Measurements from ENCODE around the gene BAIAP3. TPM values are rescaled to one million over a fixed set of nuclear protein-coding genes. Genes with fewer than 3 reads are reported as not detected.

BAIAP3 gene
- total RNA-seq, 6 experiments from 2014 or later, result 5.4 to 7.6 (median 5.8) TPM

GRCh38 chr16:1364510-1364909 lies 31.1 kb downstream of the BAIAP3 start:
- no CpG with 5 or more reads among the region's 22 CpGs for WGBS (ENCODE audit: insufficient coverage, low coverage, low lambda C conversion rate, missing lambda C conversion rate)
- peak in 2 of 3 donors; percentile 17 to 42 for DNase-seq
- intact Hi-C loops (cut with DNase I), result no loop called here

GRCh38 chr16:1366060-1366711 lies 32.7 kb downstream of the BAIAP3 start:
- TF ChIP-seq POLR2A (IDR thresholded peaks at IDR 0.05) (no peak), CTCF (IDR thresholded peaks at IDR 0.05) (no peak)
- H3K4me3 ChIP-seq, result no peak overlapping the region
- no peaks in the 10 kb centered on the region for H3K4me1 ChIP-seq
- DNase-seq, result peak in 1 of 3 donors; percentile 42
- H3K9me3 ChIP-seq, result no peaks in the 10 kb centered on the region
- ATAC-seq, result peak in 1 of 4 donors; percentile 3
- intact Hi-C loops (cut with DNase I), result no loop called here
- no peak overlapping the region for H3K27ac ChIP-seq
- peaks cover 0 to 57% (median 15%) of the 10 kb centered on the region in 4 donors for H3K36me3 ChIP-seq
- WGBS (ENCODE audit: insufficient coverage, low coverage, low lambda C conversion rate, missing lambda C conversion rate), result 84% methylated on average over 2 of the region's 29 CpGs
- no peaks in the 10 kb centered on the region for H3K27me3 ChIP-seq

More at GRCh38 chr16:1364510-1364909, 31.1 kb downstream of the BAIAP3 start:
- H3K27ac ChIP-seq, result no peak overlapping the region
- TF ChIP-seq CTCF (IDR thresholded peaks at IDR 0.05), result no peak
- TF ChIP-seq POLR2A (IDR thresholded peaks at IDR 0.05), result no peak
- no peak for ATAC-seq
- H3K4me3 ChIP-seq, result no peak overlapping the region
- H3K36me3 ChIP-seq, result peaks cover 0 to 62% (median 16%) of the 10 kb centered on the region in 4 donors
- H3K4me1 ChIP-seq, result no peaks in the 10 kb centered on the region
- no peaks in the 10 kb centered on the region for H3K27me3 ChIP-seq
- no peaks in the 10 kb centered on the region for H3K9me3 ChIP-seq

- H3K27ac ChIP-seq, result no peak overlapping the region
- H3K9me3 ChIP-seq, result no peaks in the 10 kb centered on the region
- H3K4me3 ChIP-seq, result no peak overlapping the region
- H3K27me3 ChIP-seq, result no peaks in the 10 kb centered on the region
- H3K4me1 ChIP-seq, result no peaks in the 10 kb centered on the region
- TF ChIP-seq POLR2A (IDR thresholded peaks at IDR 0.05), result no peak
- no peak for TF ChIP-seq CTCF (IDR thresholded peaks at IDR 0.05)
- intact Hi-C loops (cut with DNase I), result no loop called here
- peak in 1 of 4 donors; percentile 4 for ATAC-seq
- 85% methylated on average over 3 of the region's 24 CpGs for WGBS (ENCODE audit: insufficient coverage, low coverage, low lambda C conversion rate, missing lambda C conversion rate)
- peaks cover 0 to 60% (median 15%) of the 10 kb centered on the region in 4 donors for H3K36me3 ChIP-seq
- DNase-seq, result peak in 1 of 3 donors; percentile 40
Measured at GRCh38 chr16:1366712-1367299, 33.4 kb downstream of the BAIAP3 start.

- no peak overlapping the region for H3K27ac ChIP-seq
- no peaks in the 10 kb centered on the region for H3K9me3 ChIP-seq
- ATAC-seq, result no peak
- H3K27me3 ChIP-seq, result no peaks in the 10 kb centered on the region
- WGBS (ENCODE audit: insufficient coverage, low coverage, low lambda C conversion rate, missing lambda C conversion rate), result 82% methylated on average over 9 of the region's 27 CpGs
- H3K4me3 ChIP-seq, result no peak overlapping the region
- TF ChIP-seq POLR2A (IDR thresholded peaks at IDR 0.05) (no peak), CTCF (IDR thresholded peaks at IDR 0.05) (no peak)
- DNase-seq, result peak in 1 of 3 donors; percentile 42
- intact Hi-C loops (cut with DNase I), result no loop called here
- H3K4me1 ChIP-seq, result no peaks in the 10 kb centered on the region
- H3K36me3 ChIP-seq, result peaks cover 0 to 52% (median 14%) of the 10 kb centered on the region in 4 donors
Measured at GRCh38 chr16:1367486-1368174, 34.2 kb downstream of the BAIAP3 start.

All from right lobe of liver (tissue), 6 donors.